ENCODE results near the gene CSAG3.
A peak's percentile ranks its signal among the peaks of the same experiment; 100 is the strongest.
"Not testable (repeated sequence)": the region's sequence is repeated elsewhere in the genome, so short reads cannot be mapped to it uniquely, and the experiment has no call there.

The CSAG3 gene

GRCh38 chrX:152761582-152761981, 2.6 kb downstream of the CSAG3 start:
- not testable (repeated sequence) for H3K27ac Mint-ChIP-seq, H3K4me1 Mint-ChIP-seq

GRCh38 chrX:152766562-152766961, 7.5 kb downstream of the CSAG3 start:
- not testable (repeated sequence) for H3K27ac Mint-ChIP-seq; DNase-seq (ENCODE audit: low spot score in 2 of 2); ATAC-seq; H3K36me3 Mint-ChIP-seq; H3K9me3 Mint-ChIP-seq; H3K4me1 Mint-ChIP-seq; H3K4me3 Mint-ChIP-seq

More at GRCh38 chrX:152761582-152761981, 2.6 kb downstream of the CSAG3 start:
- DNase-seq (ENCODE audit: low spot score in 2 of 2); H3K9me3 Mint-ChIP-seq; H3K4me3 Mint-ChIP-seq; ATAC-seq; H3K36me3 Mint-ChIP-seq: not testable (repeated sequence)

GRCh38 chrX:152769549-152770289, 10.7 kb downstream of the CSAG3 start, which contains the start of gene MAGEA6:
Gene MAGEA6 (minus strand): TSS chrX:152769689. CDS start chrX:152767650, 2,039 bp downstream.
- ATAC-seq; H3K27ac Mint-ChIP-seq; DNase-seq (ENCODE audit: low spot score in 2 of 2); H3K9me3 Mint-ChIP-seq; H3K36me3 Mint-ChIP-seq; H3K4me3 Mint-ChIP-seq; H3K4me1 Mint-ChIP-seq: not testable (repeated sequence)

- not testable (repeated sequence) for H3K36me3 Mint-ChIP-seq; H3K9me3 Mint-ChIP-seq; H3K27ac Mint-ChIP-seq; H3K4me3 Mint-ChIP-seq; H3K4me1 Mint-ChIP-seq; DNase-seq (ENCODE audit: low spot score in 2 of 2)
- ATAC-seq = peak; percentile 60
Observed at GRCh38 chrX:152787062-152787461, 28.0 kb downstream of the CSAG3 start.

- H3K36me3 Mint-ChIP-seq = no peaks in the 10 kb centered on the region
- no peaks in the 10 kb centered on the region for H3K9me3 Mint-ChIP-seq
- no peaks in the 10 kb centered on the region for H3K4me1 Mint-ChIP-seq
- no peak overlapping the region for H3K4me3 Mint-ChIP-seq
- H3K27ac Mint-ChIP-seq = no peak overlapping the region
- ATAC-seq = no peak
- no peak for DNase-seq (ENCODE audit: low spot score in 2 of 2)
Observed at GRCh38 chrX:152798945-152799344, 39.9 kb downstream of the CSAG3 start.

- Mint-ChIP-seq H3K9me3 (no peaks in the 10 kb centered on the region), H3K36me3 (no peaks in the 10 kb centered on the region)
Observed at GRCh38 chrX:152806035-152806434, 47.0 kb downstream of the CSAG3 start.

More at GRCh38 chrX:152806035-152806434, 47.0 kb downstream of the CSAG3 start:
- H3K4me3 Mint-ChIP-seq = no peak overlapping the region
- H3K27ac Mint-ChIP-seq = no peak overlapping the region
- ATAC-seq (peak; percentile 58), DNase-seq (ENCODE audit: low spot score in 2 of 2) (no peak)
- H3K4me1 Mint-ChIP-seq = peaks cover 6% of the 10 kb centered on the region

Data from stimulated activated effector memory CD8-positive, alpha-beta T cell treated with anti-CD3 and anti-CD28 coated beads, Interleukin-12 subunit alpha, Interleukin-12 subunit beta, amount 100 ng/mL, for 72 hours (primary cell).